ENCODE data around the gene BCAS3.
"Not testable (repeated sequence)": the region's sequence is repeated elsewhere in the genome, so short reads cannot be mapped to it uniquely, and the experiment has no call there.

BCAS3 gene

GRCh38 chr17:61010661-61011170, 333.1 kb downstream of the BCAS3 start:
- no peaks in the 10 kb centered on the region for H3K4me1 ChIP-seq (ENCODE audit: control insufficient read depth, insufficient read depth, low read length, poor library complexity, severe bottlenecking)
- H3K27ac ChIP-seq (ENCODE audit: insufficient read depth, low read length, poor library complexity, severe bottlenecking): no peak overlapping the region
- no peak for DNase-seq
- no peak overlapping the region for H3K4me3 ChIP-seq (ENCODE audit: insufficient read depth, low read depth, low read length, poor library complexity, severe bottlenecking)
- H3K36me3 ChIP-seq (ENCODE audit: control insufficient read depth, insufficient read depth, low read length): no peaks in the 10 kb centered on the region
- no peaks in the 10 kb centered on the region for H3K9me3 ChIP-seq (ENCODE audit: control insufficient read depth, low read length)
- H3K27me3 ChIP-seq (replicated peaks; ENCODE audit: control insufficient read depth, insufficient read depth, low read length, poor library complexity, severe bottlenecking): no peaks in the 10 kb centered on the region

- Histone ChIP-seq H3K27ac (ENCODE audit: insufficient read depth, low read length, poor library complexity, severe bottlenecking) (no peak overlapping the region), H3K27me3 (replicated peaks; ENCODE audit: control insufficient read depth, insufficient read depth, low read length, poor library complexity, severe bottlenecking) (no peaks in the 10 kb centered on the region), H3K36me3 (ENCODE audit: control insufficient read depth, insufficient read depth, low read length) (no peaks in the 10 kb centered on the region), H3K4me3 (ENCODE audit: insufficient read depth, low read depth, low read length, poor library complexity, severe bottlenecking) (no peak overlapping the region), H3K9me3 (ENCODE audit: control insufficient read depth, low read length) (no peaks in the 10 kb centered on the region), H3K4me1 (ENCODE audit: control insufficient read depth, insufficient read depth, low read length, poor library complexity, severe bottlenecking) (no peaks in the 10 kb centered on the region)
- DNase-seq: no peak
These were observed 333.6 kb downstream of the BCAS3 start for GRCh38 chr17:61011251-61011650.

- Histone ChIP-seq H3K36me3 (ENCODE audit: control insufficient read depth, insufficient read depth, low read length) (no peaks in the 10 kb centered on the region), H3K4me3 (ENCODE audit: insufficient read depth, low read depth, low read length, poor library complexity, severe bottlenecking) (no peak overlapping the region), H3K27me3 (replicated peaks; ENCODE audit: control insufficient read depth, insufficient read depth, low read length, poor library complexity, severe bottlenecking) (no peaks in the 10 kb centered on the region), H3K4me1 (ENCODE audit: control insufficient read depth, insufficient read depth, low read length, poor library complexity, severe bottlenecking) (no peaks in the 10 kb centered on the region), H3K27ac (ENCODE audit: insufficient read depth, low read length, poor library complexity, severe bottlenecking) (no peak overlapping the region), H3K9me3 (ENCODE audit: control insufficient read depth, low read length) (no peaks in the 10 kb centered on the region)
- no peak for DNase-seq
These were observed 338.3 kb downstream of the BCAS3 start for GRCh38 chr17:61015966-61016365.

- Histone ChIP-seq H3K27ac (ENCODE audit: insufficient read depth, low read length, poor library complexity, severe bottlenecking) (no peak overlapping the region), H3K4me1 (ENCODE audit: control insufficient read depth, insufficient read depth, low read length, poor library complexity, severe bottlenecking) (no peaks in the 10 kb centered on the region), H3K36me3 (ENCODE audit: control insufficient read depth, insufficient read depth, low read length) (no peaks in the 10 kb centered on the region), H3K4me3 (ENCODE audit: insufficient read depth, low read depth, low read length, poor library complexity, severe bottlenecking) (no peak overlapping the region), H3K9me3 (ENCODE audit: control insufficient read depth, low read length) (no peaks in the 10 kb centered on the region), H3K27me3 (replicated peaks; ENCODE audit: control insufficient read depth, insufficient read depth, low read length, poor library complexity, severe bottlenecking) (no peaks in the 10 kb centered on the region)
- DNase-seq: no peak
These were observed 339.8 kb downstream of the BCAS3 start for GRCh38 chr17:61017317-61018006.

- Histone ChIP-seq H3K4me3 (ENCODE audit: insufficient read depth, low read depth, low read length, poor library complexity, severe bottlenecking) (no peak overlapping the region), H3K27ac (ENCODE audit: insufficient read depth, low read length, poor library complexity, severe bottlenecking) (no peak overlapping the region), H3K36me3 (ENCODE audit: control insufficient read depth, insufficient read depth, low read length) (no peaks in the 10 kb centered on the region), H3K27me3 (replicated peaks; ENCODE audit: control insufficient read depth, insufficient read depth, low read length, poor library complexity, severe bottlenecking) (no peaks in the 10 kb centered on the region), H3K4me1 (ENCODE audit: control insufficient read depth, insufficient read depth, low read length, poor library complexity, severe bottlenecking) (no peaks in the 10 kb centered on the region), H3K9me3 (ENCODE audit: control insufficient read depth, low read length) (no peaks in the 10 kb centered on the region)
- no peak for DNase-seq
These were observed 341.3 kb downstream of the BCAS3 start for GRCh38 chr17:61018938-61019337.

- Histone ChIP-seq H3K4me3 (ENCODE audit: insufficient read depth, low read depth, low read length, poor library complexity, severe bottlenecking) (no peak overlapping the region), H3K27ac (ENCODE audit: insufficient read depth, low read length, poor library complexity, severe bottlenecking) (no peak overlapping the region), H3K9me3 (ENCODE audit: control insufficient read depth, low read length) (no peaks in the 10 kb centered on the region), H3K27me3 (replicated peaks; ENCODE audit: control insufficient read depth, insufficient read depth, low read length, poor library complexity, severe bottlenecking) (no peaks in the 10 kb centered on the region), H3K4me1 (ENCODE audit: control insufficient read depth, insufficient read depth, low read length, poor library complexity, severe bottlenecking) (no peaks in the 10 kb centered on the region), H3K36me3 (ENCODE audit: control insufficient read depth, insufficient read depth, low read length) (no peaks in the 10 kb centered on the region)
- DNase-seq: no peak
These were observed 346.3 kb downstream of the BCAS3 start for GRCh38 chr17:61023996-61024395.

- Histone ChIP-seq H3K36me3 (ENCODE audit: control insufficient read depth, insufficient read depth, low read length) (no peaks in the 10 kb centered on the region), H3K4me3 (ENCODE audit: insufficient read depth, low read depth, low read length, poor library complexity, severe bottlenecking) (no peak overlapping the region), H3K9me3 (ENCODE audit: control insufficient read depth, low read length) (no peaks in the 10 kb centered on the region), H3K4me1 (ENCODE audit: control insufficient read depth, insufficient read depth, low read length, poor library complexity, severe bottlenecking) (no peaks in the 10 kb centered on the region), H3K27ac (ENCODE audit: insufficient read depth, low read length, poor library complexity, severe bottlenecking) (no peak overlapping the region), H3K27me3 (replicated peaks; ENCODE audit: control insufficient read depth, insufficient read depth, low read length, poor library complexity, severe bottlenecking) (no peaks in the 10 kb centered on the region)
- DNase-seq: no peak
These were observed 349.2 kb downstream of the BCAS3 start for GRCh38 chr17:61026818-61027217.

GRCh38 chr17:61029181-61029580, 351.5 kb downstream of the BCAS3 start:
- no peak overlapping the region for H3K27ac ChIP-seq (ENCODE audit: insufficient read depth, low read length, poor library complexity, severe bottlenecking)
- H3K4me1 ChIP-seq (ENCODE audit: control insufficient read depth, insufficient read depth, low read length, poor library complexity, severe bottlenecking): no peaks in the 10 kb centered on the region
- no peak for DNase-seq
- no peak overlapping the region for H3K4me3 ChIP-seq (ENCODE audit: insufficient read depth, low read depth, low read length, poor library complexity, severe bottlenecking)
- no peaks in the 10 kb centered on the region for H3K9me3 ChIP-seq (ENCODE audit: control insufficient read depth, low read length)
- H3K36me3 ChIP-seq (ENCODE audit: control insufficient read depth, insufficient read depth, low read length): no peaks in the 10 kb centered on the region
- no peaks in the 10 kb centered on the region for H3K27me3 ChIP-seq (replicated peaks; ENCODE audit: control insufficient read depth, insufficient read depth, low read length, poor library complexity, severe bottlenecking)

- no peak for DNase-seq
- Histone ChIP-seq H3K9me3 (ENCODE audit: control insufficient read depth, low read length) (no peaks in the 10 kb centered on the region), H3K4me3 (ENCODE audit: insufficient read depth, low read depth, low read length, poor library complexity, severe bottlenecking) (no peak overlapping the region), H3K27ac (ENCODE audit: insufficient read depth, low read length, poor library complexity, severe bottlenecking) (no peak overlapping the region), H3K27me3 (replicated peaks; ENCODE audit: control insufficient read depth, insufficient read depth, low read length, poor library complexity, severe bottlenecking) (no peaks in the 10 kb centered on the region), H3K36me3 (ENCODE audit: control insufficient read depth, insufficient read depth, low read length) (peaks cover 5% of the 10 kb centered on the region), H3K4me1 (ENCODE audit: control insufficient read depth, insufficient read depth, low read length, poor library complexity, severe bottlenecking) (no peaks in the 10 kb centered on the region)
These were observed 363.0 kb downstream of the BCAS3 start for GRCh38 chr17:61040666-61041065.

- DNase-seq; H3K36me3 ChIP-seq (ENCODE audit: control insufficient read depth, insufficient read depth, low read length); H3K4me1 ChIP-seq (ENCODE audit: control insufficient read depth, insufficient read depth, low read length, poor library complexity, severe bottlenecking); H3K27me3 ChIP-seq (replicated peaks; ENCODE audit: control insufficient read depth, insufficient read depth, low read length, poor library complexity, severe bottlenecking); H3K9me3 ChIP-seq (ENCODE audit: control insufficient read depth, low read length); H3K4me3 ChIP-seq (ENCODE audit: insufficient read depth, low read depth, low read length, poor library complexity, severe bottlenecking); H3K27ac ChIP-seq (ENCODE audit: insufficient read depth, low read length, poor library complexity, severe bottlenecking): not testable (repeated sequence)
These were observed 364.7 kb downstream of the BCAS3 start for GRCh38 chr17:61042348-61042747.

Measured in effector memory CD4-positive, alpha-beta T cell (primary cell).